DOHH2 (cell line): ENCODE results near the gene SAMD4B.

Source experiments
- H3F3A ChIP-seq: fragments of 200-600 bp; sonication (generic), shearing (Covaris generic); 2 replicates; pipeline ENCODE4 v1.6.0; 2016; ENCODE audit warnings: antibody characterized with exemption, mild to moderate bottlenecking; ENCODE audit not compliant: control insufficient read depth, insufficient read depth
- H3K27ac ChIP-seq: fragments of 200-600 bp; sonication (generic); 2 replicates; pipeline ENCODE4 v1.5.1; 2014; ENCODE audit warnings: low read depth, mild to moderate bottlenecking, low read length, moderate library complexity
- H3K27me3 ChIP-seq: fragments of 200-600 bp; sonication (generic); 2 replicates; pipeline ENCODE4 v1.6.1; 2014; ENCODE audit warnings: mild to moderate bottlenecking, low read length, mixed read lengths; ENCODE audit not compliant: control insufficient read depth
- H3K36me3 ChIP-seq: fragments of 200-600 bp; sonication (generic); 2 replicates; pipeline ENCODE4 v1.6.1; 2014; ENCODE audit warnings: mild to moderate bottlenecking, low read length, moderate library complexity, mixed read lengths; ENCODE audit not compliant: control insufficient read depth
- H3K4me1 ChIP-seq: fragments of 200-600 bp; sonication (generic); 2 replicates; pipeline ENCODE4 v1.6.1; 2014; ENCODE audit warnings: mild to moderate bottlenecking, low read length, mixed read lengths; ENCODE audit not compliant: control insufficient read depth
- H3K4me2 ChIP-seq: fragments of 200-600 bp; sonication (generic); 2 replicates; pipeline ENCODE4 v1.6.0; 2014; ENCODE audit warnings: mild to moderate bottlenecking, low read length, moderate library complexity
- H3K4me3 ChIP-seq: fragments of 200-600 bp; sonication (generic); 2 replicates; pipeline ENCODE4 v1.5.1; 2014; ENCODE audit warnings: mild to moderate bottlenecking, low read length, mixed read lengths
- H3K79me2 ChIP-seq: fragments of 200-600 bp; sonication (generic); 2 replicates; pipeline ENCODE4 v1.6.1; 2014; ENCODE audit warnings: mild to moderate bottlenecking, low read length, mixed read lengths; ENCODE audit not compliant: control insufficient read depth
- H3K9me2 ChIP-seq: fragments of 200-600 bp; sonication (generic); replicated peaks from 2 replicates; pipeline ENCODE4 v1.6.1; 2014; ENCODE audit warnings: mild to moderate bottlenecking, low read length, mixed read lengths; ENCODE audit not compliant: control insufficient read depth
- H3K9me3 ChIP-seq: fragments of 200-600 bp; sonication (generic); 2 replicates; pipeline ENCODE4 v1.6.1; 2014; ENCODE audit warnings: antibody characterized with exemption, low read length, mixed read lengths; ENCODE audit not compliant: control insufficient read depth, insufficient read depth
- H4K20me1 ChIP-seq: fragments of 200-600 bp; sonication (generic); 2 replicates; pipeline ENCODE4 v1.6.0; 2014; ENCODE audit warnings: low read depth, mild to moderate bottlenecking, antibody characterized with exemption, low read length, moderate library complexity; ENCODE audit not compliant: control insufficient read depth, insufficient read depth
- CTCF ChIP-seq: fragments of 200-600 bp; sonication (generic); IDR thresholded peaks from one replicate; pipeline ENCODE4 v1.5.1; 2014; ENCODE audit warnings: antibody characterized with exemption, mild to moderate bottlenecking, low read depth, low read length; ENCODE audit not compliant: poor library complexity, severe bottlenecking
- EZH2phosphoT487 ChIP-seq: fragments of 200-600 bp; sonication (generic); IDR thresholded peaks from 2 replicates; pipeline ENCODE4 v1.6.1; 2017; ENCODE audit warnings: borderline replicate concordance, mild to moderate bottlenecking, antibody characterized with exemption, low read length, moderate library complexity, mixed read lengths

The SAMD4B gene

GRCh38 chr19:39299832-39300231 is 42.4 kb upstream of the SAMD4B start:
- TF ChIP-seq EZH2phosphoT487 (no peak), CTCF (no peak)
- Histone ChIP-seq H4K20me1 (no peaks in the 10 kb centered on the region), H3K9me3 (no peaks in the 10 kb centered on the region), H3F3A (no peaks in the 10 kb centered on the region), H3K79me2 (no peaks in the 10 kb centered on the region), H3K9me2 (no peaks in the 10 kb centered on the region), H3K4me1 (no peaks in the 10 kb centered on the region), H3K4me2 (no peak overlapping the region), H3K27me3 (0 out of 2 replicates have a peak, but pooled peaks cover 3% of the 10 kb centered on the region), H3K4me3 (no peak overlapping the region), H3K27ac (no peak overlapping the region), H3K36me3 (no peaks in the 10 kb centered on the region)

GRCh38 chr19:39301021-39301420 is 41.2 kb upstream of the SAMD4B start:
- Histone ChIP-seq H3K4me2 (no peak overlapping the region), H3K27ac (no peak overlapping the region), H3K36me3 (no peaks in the 10 kb centered on the region), H3F3A (no peaks in the 10 kb centered on the region), H4K20me1 (no peaks in the 10 kb centered on the region), H3K79me2 (no peaks in the 10 kb centered on the region), H3K27me3 (no peaks in the 10 kb centered on the region), H3K9me2 (no peaks in the 10 kb centered on the region), H3K4me3 (no peak overlapping the region), H3K9me3 (no peaks in the 10 kb centered on the region), H3K4me1 (no peaks in the 10 kb centered on the region)
- no peak for TF ChIP-seq EZH2phosphoT487
- no peak for TF ChIP-seq CTCF

GRCh38 chr19:39301562-39301961 is 40.7 kb upstream of the SAMD4B start:
- Histone ChIP-seq H3K9me2 (no peaks in the 10 kb centered on the region), H3K27me3 (no peaks in the 10 kb centered on the region), H3K4me3 (no peak overlapping the region), H3K4me2 (no peak overlapping the region), H3K79me2 (no peaks in the 10 kb centered on the region), H3K36me3 (no peaks in the 10 kb centered on the region), H3F3A (no peaks in the 10 kb centered on the region), H3K27ac (no peak overlapping the region), H4K20me1 (no peaks in the 10 kb centered on the region), H3K4me1 (no peaks in the 10 kb centered on the region), H3K9me3 (no peaks in the 10 kb centered on the region)
- no peak for TF ChIP-seq CTCF
- TF ChIP-seq EZH2phosphoT487: no peak
